DMS53 treated with DMSO at 0.1 percent for 48 hours (cell line): Measurements from ENCODE around the gene ANKRD29.
A peak's percentile ranks its signal among the peaks of the same experiment; 100 is the strongest.
"Not testable (repeated sequence)": the region's sequence is repeated elsewhere in the genome, so short reads cannot be mapped to it uniquely, and the experiment has no call there.

Experiments used
- DNase-seq: peaks from one replicate; lab custom pipeline; 2025; ENCODE audit not compliant: unreplicated experiment; lab: John Stamatoyannopoulos, UW

ANKRD29 gene

DNA sequence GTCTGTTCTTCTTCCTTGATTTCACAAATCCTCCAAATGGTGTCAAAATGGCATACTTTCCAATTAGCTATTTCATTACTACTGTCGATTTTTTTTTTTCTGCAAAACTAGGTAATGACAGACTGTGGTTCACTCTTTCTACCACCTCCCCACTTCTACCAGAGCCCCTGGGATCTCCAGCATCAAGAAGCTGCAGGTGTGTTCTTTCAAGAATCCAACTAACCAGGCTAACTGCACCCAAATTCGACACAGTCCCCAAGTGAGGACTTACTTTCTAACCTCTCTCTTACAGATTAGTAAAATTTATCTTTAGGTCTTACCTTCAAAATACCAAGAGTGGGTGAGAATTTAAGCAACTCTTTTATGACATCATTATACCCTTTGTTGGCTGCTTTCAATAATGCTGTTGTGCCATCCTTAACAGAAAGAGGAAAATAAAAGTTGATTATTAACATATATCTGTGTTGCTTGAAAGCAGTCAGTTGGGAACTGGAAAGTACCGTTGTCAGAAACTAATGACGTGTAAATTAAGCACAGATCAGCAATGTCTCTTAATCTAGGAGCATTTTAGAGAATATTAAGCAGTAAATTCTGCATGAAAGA is 45.2 kb downstream of the ANKRD29 start:
- DNase-seq = no peak

DNA sequence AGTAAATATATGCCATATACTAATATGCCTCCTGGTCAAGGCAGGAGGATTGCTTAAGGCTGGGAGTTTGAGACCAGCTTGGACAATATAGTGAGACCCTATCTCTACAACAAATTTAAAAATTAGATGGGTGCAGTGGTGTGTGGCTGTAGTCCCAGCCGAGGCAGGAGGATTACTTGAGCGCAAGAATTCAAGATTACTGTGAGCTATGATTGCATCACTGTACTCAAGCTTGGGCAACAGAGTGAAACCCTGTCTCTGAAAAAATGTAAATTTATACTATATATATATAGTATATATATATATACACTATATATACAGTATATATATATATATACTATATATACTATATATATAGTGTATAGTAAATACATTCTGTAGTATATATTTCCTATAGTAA is 46.5 kb downstream of the ANKRD29 start:
- DNase-seq = no peak

DNA sequence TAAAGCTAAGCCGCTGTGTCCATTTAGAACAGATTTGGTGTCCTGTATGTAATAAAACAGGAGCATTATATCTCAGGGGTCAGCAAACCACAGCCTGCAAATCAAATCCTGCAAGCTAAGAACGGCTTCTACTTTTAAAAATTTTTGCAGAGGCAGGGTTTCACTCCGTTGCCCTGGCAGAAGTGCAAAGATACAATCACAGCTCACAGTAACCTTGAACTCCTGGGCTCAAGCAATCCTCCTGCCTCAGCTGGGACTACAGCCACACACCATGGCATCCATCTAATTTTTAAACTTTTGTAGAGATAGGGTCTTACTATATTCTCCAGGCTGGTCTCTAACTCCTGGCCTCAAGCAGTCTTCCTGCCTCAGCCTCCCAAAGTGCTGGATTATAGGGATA is 47.8 kb downstream of the ANKRD29 start:
- DNase-seq = no peak

DNA sequence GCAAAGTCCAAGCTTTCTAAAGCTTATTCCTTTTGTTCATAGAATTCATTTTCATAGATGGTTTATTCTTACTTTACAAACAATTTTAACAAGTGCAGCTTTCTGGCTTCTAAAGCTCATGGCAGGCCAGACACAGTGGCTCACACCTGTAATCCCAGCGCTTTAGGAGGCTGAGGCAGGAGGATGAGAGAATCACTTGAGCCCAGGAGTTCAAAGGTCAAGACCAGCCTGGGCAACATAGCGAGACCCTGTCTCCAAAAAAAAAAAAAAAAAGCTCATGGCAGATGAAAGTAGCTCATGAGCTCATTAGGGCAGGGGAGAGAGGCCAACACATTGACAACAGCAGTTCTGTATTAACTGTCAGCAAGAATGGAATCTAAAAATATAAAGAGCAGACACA is 48.3 kb downstream of the ANKRD29 start:
- no peak for DNase-seq

DNA sequence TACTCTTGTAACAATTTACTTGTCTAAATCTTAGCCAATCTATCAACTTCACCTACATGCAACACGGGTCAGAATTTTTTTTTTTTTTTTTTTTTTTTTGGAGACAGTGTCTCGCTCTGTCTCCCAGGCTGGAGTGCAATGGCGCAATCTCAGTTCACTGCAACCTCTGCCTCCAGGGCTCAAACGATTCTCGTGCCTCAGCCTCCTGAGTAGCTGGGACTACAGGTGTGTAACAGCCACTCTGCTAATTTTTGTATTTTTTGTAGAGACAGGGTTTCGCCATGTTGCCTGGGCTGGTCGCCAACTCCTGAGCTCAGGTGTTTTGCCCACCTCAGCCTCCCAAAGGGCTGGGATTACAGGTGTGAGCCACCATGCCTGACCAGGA is 49.6 kb downstream of the ANKRD29 start:
- DNase-seq = not testable (repeated sequence)

DNA sequence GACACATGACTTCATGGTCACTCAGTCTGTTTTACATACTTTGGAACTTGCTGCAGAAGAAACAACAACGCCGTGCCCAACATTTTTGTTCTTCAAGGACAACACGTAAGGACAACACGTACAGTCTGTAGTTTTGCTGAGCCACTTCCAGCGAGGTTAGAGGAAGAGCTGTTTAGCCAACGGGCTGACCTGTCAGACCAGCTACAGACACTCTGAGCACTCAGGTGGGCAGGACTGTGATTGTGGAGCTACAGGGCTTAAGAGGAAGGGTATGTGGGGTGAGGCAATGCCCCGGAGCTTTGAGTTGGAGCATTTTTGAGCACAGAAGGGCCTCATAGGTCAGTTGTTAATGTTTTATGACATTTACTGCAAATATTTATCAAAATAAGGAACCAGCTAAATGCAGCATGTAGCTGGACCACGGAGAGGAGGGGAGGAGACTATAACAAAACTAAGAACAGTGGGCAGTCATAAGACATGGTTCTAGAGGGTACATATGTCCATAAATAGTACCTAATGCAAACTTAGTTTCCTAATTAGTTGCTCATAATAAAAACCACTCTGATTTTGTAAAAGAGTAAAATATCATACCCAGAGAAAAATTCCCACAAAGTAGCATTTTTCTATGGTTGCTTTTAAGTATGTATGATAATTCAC is 50.1 kb downstream of the ANKRD29 start:
- no peak for DNase-seq

DNA sequence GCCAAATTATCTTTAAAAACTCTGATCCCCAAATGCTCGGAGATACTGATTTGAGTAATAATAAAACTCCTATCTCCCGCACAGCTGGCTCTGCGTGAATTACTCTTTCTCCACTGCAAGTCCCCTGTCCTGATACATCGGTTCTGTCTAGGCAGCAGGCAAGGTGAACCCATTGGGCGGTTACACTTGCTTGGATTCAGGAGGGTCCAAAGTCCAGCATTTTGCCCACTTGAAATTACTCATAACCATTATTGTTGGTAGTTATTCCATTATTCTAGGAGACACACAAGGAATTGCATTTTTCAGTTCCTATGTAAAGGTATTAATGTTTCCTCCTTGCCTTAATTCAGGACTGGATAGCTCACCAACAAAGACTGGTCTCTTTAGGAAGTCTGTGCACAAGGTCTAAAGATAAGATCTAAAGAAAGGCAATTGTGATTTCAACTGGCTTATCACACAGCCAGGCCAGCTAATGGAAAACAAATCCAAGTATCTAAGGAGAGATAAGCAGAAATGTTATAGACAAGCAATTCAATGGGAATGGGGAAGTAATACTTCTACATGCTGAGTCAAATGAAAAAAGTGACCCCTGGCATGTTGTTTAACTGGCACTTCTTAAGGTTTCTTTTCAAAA is 53.2 kb downstream of the ANKRD29 start:
- no peak for DNase-seq

DNA sequence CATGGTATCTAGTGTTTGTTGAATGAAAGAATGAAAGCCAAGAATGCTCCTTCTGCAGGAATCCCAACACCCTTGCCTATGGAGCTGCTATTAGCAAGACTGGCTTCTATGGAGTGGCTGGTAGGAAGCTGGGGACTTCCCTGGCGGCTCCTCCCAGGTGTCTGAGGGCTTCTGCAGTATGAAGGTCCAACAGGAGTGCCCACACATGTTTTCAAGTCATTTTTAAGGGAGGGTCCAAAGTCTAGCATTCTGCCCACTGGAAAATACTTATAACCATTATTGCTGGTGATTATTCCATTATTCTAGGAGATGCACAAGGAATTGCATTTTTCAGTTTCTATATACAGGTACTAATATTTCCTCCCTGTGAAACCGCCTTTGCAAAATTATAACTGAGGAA is 54.5 kb downstream of the ANKRD29 start:
- no peak for DNase-seq

DNA sequence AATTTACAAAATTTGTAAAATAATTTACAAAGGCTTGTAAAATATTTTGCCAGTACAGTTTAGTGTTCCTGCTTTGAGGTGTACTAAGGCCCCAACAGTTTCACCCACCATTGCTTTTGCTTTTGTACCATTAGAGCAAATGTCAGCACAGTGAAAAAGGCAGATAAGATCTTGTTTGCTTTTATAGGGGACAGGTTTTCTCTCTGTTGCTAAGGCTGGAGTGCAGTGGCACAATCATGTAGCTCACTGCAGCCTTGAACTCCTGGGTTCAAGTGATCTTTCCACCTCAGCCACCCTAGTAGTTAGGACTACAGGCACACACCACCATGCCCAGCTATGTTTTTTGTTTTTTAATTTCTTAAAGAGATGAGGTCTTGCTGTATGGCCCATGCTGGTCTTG is 56.8 kb downstream of the ANKRD29 start:
- DNase-seq = no peak

DNA sequence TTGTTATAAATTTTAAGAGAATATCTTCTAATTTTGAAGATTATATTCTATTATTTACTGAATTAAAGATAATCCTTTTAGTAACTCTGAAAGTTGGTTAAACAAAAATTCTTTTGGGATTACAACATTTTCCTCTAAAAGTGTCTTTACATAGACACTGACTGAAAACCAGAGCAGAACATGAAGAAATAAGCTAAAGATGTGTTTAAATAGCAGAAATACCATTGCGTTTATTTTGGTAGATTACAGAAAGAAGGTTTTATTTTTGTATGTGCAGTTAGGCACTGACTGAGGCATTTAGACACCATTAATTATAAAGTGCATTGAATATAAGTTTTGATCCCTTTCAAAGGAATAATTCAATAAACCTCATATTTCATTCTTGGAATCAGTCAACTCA is 62.9 kb downstream of the ANKRD29 start:
- no peak for DNase-seq

DNA sequence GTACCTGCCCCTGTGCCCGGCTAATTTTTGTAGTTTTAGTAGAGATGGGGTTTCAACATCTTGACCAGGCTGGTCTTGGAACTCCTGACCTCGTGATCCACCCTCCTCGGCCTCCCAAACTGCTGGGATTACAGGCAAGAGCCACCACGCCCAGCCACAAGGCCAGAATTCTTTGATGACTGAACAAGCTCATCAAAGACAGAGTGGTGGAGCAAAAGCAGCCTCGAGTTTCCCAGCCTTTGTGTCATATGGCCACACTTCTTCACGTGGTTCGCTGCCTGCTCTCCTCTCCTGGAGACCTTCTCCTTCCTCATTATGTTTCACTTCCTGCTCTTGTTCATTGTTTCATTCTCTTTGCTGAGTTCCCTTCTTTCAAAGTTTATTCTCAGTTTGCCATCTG is 66.5 kb downstream of the ANKRD29 start:
- no peak for DNase-seq

DNA sequence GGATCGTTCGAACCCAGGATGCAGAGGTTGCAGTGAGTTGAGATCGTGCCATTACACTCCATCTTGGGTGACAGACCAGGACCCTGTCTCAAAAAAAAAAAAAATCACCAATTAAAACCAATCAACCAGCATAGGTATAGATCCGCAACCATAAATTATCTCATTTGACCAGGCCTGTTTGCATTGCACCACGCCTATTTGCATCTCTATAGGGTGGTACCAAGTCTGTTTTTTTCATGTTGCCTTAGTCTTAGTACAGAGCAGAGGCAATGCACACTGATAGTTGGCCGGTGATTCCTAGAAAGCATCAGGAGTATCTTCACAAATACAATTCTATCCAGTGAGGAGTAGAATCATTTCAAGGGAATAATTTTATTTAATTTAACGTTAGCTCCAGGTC is 67.1 kb downstream of the ANKRD29 start:
- no peak for DNase-seq

DNA sequence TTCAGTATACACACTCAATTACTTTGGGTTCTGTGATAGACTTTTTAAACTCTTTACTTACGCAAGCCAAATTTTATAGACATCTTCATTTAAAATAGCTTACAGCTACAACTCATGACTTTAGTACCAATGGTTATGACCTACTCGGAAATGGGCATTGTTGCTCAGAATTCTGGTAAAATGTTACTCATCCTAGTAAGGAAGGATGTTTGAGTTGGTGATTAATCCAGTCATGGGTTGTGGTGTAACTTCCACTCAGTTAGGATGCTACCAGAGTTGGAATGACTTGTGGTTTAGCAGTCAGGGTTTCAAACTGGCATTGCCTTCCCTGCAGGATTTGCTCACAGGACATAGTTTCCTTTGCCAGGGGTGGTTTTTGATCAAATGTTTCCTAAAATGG is 69.0 kb downstream of the ANKRD29 start:
- DNase-seq = no peak

DNA sequence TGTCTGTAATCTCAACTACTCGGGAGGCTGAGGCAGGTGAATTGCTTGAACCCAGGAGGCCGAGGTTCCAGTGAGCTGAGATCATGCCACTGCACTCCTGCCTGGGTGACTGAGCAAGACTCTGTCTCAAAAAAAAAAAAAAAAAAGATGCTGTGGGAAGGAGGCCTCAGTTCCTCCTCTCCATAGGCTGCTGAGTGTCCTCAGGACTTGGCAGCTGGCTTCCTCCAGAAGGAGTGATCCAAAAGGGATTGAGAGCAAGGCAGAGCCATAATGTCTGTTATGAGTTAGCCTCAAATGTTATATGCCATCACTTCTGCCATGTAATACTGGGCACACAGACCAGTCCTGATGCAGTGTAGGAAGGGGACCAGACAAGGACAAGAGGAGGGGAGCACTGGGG is 69.8 kb downstream of the ANKRD29 start:
- DNase-seq = no peak

DNA sequence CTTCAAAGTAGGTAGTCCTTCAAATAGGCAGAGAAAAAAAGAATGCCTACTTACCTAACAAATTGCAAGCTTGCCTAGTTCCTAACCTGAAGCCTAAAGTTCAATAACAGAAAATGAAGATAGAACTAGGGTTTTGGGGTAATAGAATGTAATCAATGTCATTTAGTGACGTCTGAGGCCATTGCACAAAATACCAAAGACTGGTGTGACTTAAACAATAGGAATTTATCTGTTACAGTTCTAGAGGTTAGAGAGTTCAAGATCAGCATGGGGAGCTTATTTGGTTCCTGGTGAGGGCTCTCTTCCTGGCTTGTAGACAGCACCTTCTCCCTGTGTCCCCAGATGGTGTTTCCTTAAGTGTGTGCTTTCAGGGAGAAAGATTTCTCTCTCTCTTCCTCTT is 71.7 kb downstream of the ANKRD29 start:
- DNase-seq = no peak

DNA sequence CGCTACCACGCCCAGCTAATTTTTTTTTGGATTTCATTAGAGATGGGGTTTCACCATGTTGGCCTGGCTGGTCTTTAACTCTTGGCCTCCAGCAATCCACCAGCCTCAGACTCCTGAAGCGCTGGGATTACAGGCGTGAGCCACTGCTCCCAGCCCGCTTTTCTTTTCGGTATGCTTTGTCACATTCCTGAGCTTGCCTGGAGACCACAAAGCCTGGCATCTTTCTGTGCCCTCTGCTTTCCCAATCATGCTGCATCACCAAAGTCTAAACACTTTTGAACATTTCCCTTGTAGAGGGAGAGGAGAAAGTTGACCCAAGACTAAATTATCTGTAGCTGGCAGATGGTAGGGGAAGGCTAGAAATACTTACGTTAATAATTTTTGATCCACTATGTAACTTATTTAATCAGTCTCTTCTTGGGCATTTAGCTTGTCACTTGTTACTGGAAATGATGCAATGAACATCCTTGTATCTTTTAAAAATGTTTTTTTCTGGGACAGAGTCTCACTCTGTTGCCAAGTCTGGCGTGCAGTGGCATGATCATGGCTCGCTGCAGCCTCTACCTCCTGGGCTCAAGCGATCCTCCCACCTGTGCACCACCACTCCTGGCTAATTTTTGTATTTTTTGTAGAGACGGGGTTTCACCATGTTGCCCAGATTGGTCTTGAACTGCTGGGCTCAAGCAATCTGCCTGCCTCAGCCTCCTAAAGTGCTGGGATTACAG is 73.7 kb downstream of the ANKRD29 start:
- DNase-seq = no peak

DNA sequence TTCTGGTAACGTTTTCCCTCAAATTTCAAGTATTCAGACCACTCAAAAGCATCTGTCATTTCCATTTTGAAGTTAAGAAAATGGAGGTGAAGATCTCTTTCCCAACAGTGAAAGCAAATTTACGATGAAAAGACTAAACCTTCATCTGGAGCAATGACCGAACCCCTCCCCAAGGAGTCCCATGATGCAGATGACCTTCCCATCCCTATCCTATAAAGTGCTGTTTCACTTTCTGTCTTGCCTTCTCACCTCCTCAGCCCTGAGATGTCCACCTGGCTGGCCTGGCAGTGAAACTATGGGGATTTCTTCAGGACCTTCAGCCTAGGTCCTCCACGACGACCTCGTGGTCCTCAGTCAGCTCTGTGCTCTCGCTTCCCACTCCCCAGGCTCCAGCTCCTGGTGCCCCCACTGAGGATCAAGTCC is 75.5 kb downstream of the ANKRD29 start:
- DNase-seq = no peak

DNA sequence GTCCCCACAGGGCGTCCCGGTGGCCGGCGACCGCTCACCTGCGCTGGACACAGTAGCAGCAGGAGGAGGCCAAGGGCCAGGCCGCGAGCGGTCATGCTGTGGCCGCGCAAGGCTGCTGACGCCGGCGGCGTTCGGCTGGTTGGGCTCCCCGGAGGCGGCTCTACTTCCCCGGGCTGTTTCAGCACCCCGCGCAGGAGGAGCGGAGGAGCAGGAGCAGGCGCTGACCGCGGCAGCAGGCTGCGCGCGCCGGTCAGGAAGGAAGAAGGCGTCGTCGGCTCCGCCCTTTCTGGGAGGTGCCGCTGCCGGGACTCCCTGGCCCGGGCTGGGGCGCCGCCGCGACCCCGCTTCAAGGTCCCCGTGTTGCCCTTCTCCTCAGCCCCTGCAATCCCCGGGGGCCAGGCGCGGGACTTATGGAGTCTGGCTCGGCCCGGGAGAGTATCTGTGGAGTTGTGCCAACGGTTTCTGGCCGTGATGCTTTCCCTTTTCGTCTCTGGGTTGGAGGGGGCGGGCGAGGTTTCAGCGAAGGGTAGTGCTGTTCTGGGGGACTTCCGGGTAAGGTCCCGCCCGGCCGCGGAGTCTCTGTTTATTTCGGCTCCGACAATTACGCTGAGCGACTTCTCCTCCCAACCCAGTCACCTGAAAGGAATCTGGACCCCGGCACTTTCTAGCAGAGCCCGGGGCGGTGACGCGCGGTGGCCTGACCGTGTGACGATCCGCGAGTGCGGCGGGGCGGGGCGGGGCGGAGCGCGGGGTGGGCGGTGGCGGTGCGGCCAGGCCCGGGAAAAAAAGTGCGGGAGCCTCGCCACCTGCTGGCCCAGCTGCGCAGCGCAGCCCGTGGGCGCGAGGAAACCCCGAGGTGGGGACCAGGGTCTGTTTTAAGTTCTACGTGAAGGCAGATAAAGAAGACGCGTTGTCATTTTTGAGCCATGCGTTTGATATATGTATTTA is 76.2 kb downstream of the ANKRD29 start, which contains the start of gene NPC1:
TSS of gene NPC1 (minus strand) at position 258 of the 948 bp plus-strand sequence. CDS start at position 95, 163 bp downstream.
- DNase-seq = peak; percentile 75

DNA sequence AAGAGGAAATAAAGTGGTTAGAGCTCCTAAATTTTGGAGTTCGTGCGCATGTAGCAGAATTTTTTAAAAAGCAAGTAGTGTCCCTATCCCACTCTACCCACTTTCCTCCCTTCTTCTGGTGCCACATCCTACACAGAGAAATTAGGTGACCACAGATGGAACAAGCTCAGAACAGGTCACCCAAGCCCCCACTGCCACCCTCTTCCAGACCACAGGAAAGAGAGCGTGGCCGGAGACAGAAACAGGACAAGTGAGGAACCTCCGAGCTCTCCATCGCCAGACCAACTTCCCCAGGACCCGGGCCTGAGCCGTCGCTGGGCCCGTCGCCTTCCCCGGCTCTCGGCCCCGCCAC is 76.8 kb downstream of the ANKRD29 start:
- no peak for DNase-seq

DNA sequence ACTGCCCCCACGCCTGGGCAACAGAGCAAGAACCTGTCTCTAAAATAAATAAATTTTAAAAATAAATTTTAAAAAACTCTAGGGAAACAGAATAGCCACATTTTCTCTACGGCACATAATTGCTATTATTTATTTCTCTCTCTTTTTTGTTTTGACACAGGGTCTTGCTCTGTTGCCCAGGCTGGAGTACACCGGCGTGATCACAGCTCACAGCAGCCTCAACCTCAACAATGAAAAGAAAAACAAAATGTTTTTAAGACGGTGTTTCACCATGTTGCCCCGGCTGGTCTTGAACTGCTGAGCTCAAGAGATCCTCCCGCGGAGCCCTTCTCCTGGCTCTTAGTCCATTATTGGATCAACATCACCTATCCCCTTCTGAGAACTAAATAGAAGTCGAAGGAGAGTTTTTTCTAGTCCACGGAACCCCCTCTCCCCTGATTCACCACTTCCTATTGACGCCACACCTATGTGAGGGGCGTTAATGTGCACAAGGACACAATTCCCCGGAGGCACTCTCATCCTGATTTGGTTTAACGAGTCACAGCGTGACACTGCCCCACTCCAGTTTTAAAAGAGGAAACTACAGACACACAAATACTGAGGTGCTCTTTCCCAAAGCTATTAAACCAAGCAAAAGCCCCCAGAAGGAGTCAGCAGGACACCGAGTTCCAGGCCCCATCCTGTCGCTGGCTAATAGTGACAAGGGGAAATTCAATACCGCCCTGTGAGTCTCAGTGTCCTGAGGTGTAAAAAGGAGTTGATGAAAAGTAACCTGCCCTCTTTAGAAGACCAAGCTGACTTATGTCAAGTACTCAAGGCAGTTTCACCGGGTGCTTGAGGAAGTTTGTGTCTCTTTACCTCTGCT is 77.5 kb downstream of the ANKRD29 start:
- no peak for DNase-seq
